A549 treated with ZK216348 at 1 μM for 4 hours (cell line): ENCODE results near the gene PPFIA3. TPM values are rescaled to one million over a fixed set of nuclear protein-coding genes. Genes with fewer than 3 reads are reported as not detected.

Source experiments
- total RNA-seq: library from RNA; stranded (reverse); fragments of 200-300 nt; extraction: Qiagen RNA extraction; gene quantifications from 5 replicates; pipeline ENCODE4 v1.2.3, GENCODE V29; 2022; ENCODE audit warnings: low read depth

Gene PPFIA3
- 5.7 to 9.5 TPM (median 8.6 TPM) in 5 replicates for total RNA-seq

DNA sequence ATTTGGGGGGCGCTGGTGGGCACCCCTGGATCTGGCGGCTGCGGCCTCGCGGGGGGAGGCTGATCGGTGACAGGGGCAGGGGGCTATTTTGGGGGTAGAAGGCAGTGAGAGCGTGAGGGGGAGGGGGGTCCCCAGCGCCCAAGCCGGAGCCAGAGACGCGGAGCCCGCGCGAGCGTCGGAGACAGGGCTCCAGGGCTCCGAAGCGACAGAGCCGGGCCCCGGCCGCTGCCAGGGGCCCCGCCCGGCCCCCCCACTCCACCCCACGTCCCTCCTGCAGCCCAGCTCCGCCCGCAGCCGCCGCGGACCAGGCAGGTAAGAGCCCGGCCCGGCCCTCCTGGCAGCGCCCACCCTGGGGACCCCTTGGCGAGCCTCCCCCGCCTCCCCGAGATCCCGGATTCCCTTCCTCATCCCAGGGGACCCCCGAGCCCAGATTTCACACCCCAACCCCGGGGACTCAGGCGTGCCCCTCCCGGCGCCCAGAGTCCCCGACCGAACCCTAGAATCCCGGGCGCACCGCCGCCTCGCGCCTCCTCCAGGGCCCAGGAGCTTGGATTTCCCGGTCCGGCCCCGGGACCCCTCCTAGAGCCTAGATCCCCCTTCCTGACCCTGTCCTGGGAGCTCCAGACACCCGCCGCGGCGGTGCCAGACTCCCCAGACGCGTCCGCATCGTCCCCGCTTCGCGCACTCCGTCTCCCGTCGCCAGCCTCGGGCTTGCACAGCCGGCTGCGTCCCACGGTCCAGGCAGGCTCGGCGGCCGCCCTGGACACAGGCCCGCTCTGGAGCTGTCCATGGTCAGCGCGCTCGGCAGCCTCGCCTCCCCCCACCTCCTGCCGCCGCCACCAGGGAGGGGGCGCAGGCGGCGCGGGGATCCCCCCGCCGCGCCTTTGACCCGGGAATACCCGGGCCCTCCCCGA, at the start of gene PPFIA3:
PPFIA3 (plus strand) TSS at position 134 of the 914 bp plus-strand sequence. CDS start 8,330 bp downstream, outside the sequence.

DNA sequence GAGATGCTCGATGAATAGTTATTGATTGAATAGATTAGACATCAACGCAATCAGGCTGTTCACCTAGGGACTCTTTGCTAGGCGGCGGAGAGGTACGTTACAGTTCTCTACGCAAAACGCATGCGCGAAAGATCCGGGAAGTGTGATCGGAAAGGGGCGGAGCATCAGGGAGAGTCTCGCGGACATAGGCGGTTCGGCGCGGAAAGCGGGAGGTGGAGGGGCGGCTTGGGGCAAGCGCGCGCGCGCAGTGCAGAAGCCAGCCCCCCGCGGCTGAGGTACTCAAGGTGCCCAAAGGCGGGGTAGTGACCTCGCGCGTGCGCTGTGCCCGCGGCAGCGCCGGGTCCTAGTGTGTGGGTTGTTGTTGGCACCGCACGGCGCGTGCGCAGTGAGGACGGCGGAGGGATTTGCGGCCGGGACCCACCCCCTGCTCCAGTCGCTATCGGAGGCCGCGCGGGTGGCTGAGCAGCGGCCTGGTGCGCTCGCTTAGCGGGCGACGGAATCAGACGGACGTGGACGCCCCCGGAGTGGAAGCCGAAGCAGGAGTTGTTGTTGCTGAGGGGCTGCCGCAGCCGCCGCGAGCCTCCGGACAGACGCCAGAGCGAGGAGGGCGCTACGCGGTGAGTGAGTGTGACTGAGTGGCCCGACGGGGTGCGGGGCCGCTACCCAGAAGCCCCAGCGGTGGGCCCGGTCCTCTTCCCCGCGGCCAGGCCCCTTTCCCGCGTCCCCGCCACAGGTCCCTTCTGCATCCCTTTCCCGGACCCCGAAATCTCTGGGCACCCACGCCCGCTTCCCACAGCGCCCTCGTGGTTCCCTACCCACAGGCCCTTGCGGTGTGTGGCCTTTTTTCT, 34.1 kb upstream of the PPFIA3 start, which contains the start of gene SNRNP70:
SNRNP70 (plus strand) TSS at position 432 of the 848 bp plus-strand sequence. CDS start 964 bp downstream, outside the sequence.

DNA sequence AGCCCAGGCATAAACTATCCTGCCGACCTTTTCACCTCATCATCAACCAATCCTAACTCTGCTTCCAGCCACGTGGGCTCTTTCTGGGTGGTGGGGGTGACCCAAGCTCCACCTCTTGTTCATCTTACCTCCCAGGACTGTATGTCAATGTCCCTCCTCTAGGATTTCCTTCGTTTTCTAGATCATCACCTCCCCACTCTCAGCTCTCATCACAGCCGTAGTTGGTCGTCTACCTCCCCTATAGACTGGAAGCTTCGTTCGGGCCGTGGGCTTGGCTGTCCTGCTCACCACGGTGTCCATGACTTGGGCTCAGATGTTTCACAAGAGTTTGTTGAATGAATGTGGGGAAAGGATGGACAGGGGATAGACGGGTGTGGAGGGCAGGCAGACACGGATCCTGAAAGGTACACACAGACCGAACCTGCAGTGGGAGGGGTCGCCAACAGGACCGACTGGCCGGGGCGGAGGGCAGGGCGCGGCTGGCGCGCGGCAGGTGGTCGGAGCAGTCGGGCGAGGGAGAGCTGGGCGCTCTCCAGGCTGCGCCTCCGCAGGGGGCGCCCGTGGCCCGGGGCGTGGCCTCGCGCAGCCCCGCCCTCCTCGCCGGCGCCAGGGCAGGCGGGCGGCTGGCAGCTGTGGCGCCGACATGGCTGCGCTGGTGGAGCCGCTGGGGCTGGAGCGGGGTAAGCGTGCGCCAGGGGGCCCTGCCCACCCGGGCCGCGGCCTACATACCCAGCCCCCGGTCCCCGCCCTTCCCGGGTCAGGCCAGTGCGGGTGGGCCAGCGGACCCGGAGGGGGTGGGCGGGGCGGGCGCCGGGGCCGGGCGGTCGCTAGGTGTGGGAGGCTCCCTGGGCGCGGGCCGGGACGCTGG, 5.3 kb upstream of the PPFIA3 start, which contains the start of gene LIN7B:
LIN7B (plus strand) TSS at position 609 of the 868 bp plus-strand sequence; CDS start at position 644, 35 bp downstream.

DNA sequence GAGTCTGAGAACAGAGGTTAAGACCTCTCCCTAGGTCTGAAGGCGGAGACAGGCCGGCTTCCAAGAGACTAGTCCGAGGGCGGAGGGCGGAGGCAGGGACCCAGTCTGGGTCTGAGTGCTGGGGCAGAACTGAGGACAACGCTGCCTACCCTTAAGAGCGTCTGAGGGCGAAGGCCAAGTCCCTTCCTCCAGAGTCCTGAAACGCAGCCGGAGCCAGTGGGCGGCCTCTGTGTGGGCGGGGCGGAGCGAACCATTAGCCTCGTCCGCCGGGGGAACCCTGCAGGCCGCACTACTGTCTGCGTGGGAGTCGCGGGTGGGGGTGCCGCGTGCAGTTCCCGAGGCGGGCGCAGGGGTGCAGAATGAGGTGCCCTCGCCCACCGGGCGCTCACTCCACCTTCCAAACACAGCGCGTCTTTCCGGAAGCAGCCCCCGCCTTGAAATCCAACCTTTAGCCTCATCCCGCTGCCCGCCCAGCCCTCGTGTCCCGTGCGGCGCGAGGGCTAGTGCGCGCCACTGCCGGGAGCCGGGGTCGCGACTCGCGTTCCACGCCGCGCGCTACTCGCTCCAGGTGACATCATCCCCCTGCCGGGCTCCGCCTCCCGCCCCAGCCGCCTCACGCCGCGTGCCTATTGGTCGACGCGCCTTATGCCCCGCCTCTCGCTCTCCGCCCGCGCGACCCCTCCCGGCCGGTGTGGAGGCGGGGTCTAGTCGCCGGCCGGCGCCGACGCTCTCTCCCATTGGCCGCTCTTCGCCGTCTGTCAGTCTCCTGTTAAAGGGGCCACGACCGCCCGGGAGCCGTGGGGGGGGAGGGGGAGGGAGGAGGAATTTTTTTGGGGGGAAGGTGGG, 556 bp upstream of the PPFIA3 start, which contains the start of gene C19orf73:
C19orf73 (minus strand) TSS at position 579 of the 846 bp plus-strand sequence; CDS start at position 458, 121 bp downstream.

DNA sequence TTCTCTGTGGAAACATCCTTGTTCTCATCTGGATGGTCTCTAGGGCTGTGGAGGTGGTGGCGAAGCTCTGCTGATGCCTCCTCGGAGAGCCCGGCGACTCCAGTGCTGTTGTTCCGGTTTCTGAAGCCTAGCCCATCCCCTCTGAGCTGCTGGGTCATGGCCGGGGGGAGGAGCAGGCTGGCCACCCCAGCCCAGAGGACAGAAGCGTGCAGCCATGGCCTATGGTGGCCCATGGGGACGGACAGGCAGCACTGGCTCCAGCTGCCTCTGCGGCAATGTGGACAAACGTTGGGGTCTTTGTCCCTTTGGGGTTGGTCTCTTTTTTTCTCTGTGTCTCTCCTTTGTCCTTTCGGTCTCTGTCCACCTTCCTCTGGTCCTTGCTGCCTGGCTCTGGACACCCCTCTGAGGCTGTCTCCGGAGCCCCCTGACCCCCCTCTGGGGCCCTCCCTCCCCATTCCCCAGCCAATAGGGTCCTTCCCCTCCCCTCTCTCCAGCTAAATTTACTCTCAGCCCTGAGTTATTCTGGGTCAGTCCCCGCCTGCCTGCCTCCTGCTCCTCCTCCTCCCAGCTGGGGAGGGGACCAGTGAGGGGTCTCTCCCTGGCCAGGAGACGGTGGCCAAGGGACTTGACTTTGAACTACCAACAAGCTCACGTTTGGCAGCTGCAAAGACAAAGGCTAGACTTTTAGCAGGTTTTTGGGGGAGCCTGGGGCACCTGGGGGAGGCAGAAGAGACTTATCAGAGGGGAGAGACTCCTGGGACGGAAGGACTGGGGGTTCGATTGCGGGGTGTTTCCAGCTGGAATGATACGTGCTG, 35.9 kb downstream of the PPFIA3 start, which contains the start of gene HRC:
HRC (minus strand) TSS at position 392 of the 815 bp plus-strand sequence; CDS start at position 233, 159 bp downstream.

DNA sequence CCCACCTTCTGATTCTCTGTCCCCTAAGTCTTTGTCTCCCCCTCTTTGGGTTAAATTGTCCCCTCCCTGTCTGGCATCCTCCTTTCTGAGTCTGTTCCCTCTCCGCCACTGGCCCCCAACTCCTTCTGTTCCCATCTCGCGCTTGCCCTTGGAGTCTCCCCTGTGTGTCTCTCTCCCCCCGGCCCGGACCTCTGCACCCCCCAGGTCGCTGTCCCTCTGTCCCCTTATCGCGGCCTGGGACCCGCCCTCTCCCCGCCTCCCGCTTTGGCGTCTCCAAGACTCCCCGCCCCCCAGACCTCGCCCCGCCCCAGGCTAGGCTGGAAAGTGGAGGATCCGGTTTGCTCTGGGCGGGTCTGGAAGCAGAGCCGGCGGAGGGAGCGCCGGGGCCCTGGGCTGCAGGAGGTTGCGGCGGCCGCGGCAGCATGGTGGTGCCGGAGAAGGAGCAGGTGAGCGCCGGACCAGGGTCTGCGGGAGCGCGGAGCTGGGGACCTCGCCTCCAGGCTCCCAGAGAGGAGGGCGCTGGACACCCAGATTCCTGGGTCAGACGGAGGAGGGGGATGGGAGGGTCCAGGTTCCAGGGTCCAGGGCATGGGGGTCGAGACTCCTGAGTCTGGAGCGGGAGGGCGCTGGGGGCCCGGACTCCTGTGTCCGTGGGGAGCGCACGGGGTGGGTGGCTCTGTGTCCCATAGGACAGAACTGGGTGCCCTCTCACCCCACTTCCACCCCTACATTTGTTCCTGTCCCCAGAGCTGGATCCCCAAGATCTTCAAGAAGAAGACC, 38.3 kb downstream of the PPFIA3 start, which contains the start of gene TRPM4:
TRPM4 (plus strand) TSS at position 348 of the 780 bp plus-strand sequence; CDS start at position 423, 75 bp downstream.

Other genes starting within 250 kb of the PPFIA3 start
- gene PPP1R15A, start 247.1 kb upstream of the PPFIA3 start, total RNA-seq: 80.7 to 142 TPM (median 101 TPM) in 5 replicates
- not detected in 5 replicates for gene TULP2, start 220.8 kb upstream of the PPFIA3 start, total RNA-seq
- 139 to 223 TPM (median 212 TPM) in 5 replicates for gene NUCB1, start 219.2 kb upstream of the PPFIA3 start, total RNA-seq
- gene DHDH, start 185.8 kb upstream of the PPFIA3 start, total RNA-seq: 1.0 to 2.3 TPM (median 1.9 TPM) in 5 replicates
- gene BAX, start 164.7 kb upstream of the PPFIA3 start, total RNA-seq: 231 to 402 TPM (median 354 TPM) in 5 replicates
- 16,893 to 25,075 TPM (median 18,830 TPM) in 5 replicates for gene FTL, start 154.2 kb upstream of the PPFIA3 start, total RNA-seq
- 12.8 to 22.1 TPM (median 20.3 TPM) in 5 replicates for gene GYS1, start 126.2 kb upstream of the PPFIA3 start, total RNA-seq
- gene RUVBL2, start 125.7 kb upstream of the PPFIA3 start, total RNA-seq: 194 to 265 TPM (median 241 TPM) in 5 replicates
- not detected in 5 replicates for gene LHB, start 102.5 kb upstream of the PPFIA3 start, total RNA-seq
- gene CGB3, start 95.2 kb upstream of the PPFIA3 start, total RNA-seq: not detected in 5 replicates
- 0.41 to 0.94 TPM in 2 of 5 replicates, not detected in the others for gene CGB2, start 87.7 kb upstream of the PPFIA3 start, total RNA-seq
- gene CGB1, start 82.6 kb upstream of the PPFIA3 start, total RNA-seq: not detected in 5 replicates
- gene CGB5, start 75.7 kb upstream of the PPFIA3 start, total RNA-seq: 0.39 to 0.84 TPM (median 0.75 TPM) in 5 replicates
- 2.1 to 4.2 TPM (median 3.0 TPM) in 5 replicates for gene CGB8, start 70.4 kb upstream of the PPFIA3 start, total RNA-seq
- gene CGB7, start 61.8 kb upstream of the PPFIA3 start, total RNA-seq: 0.24 to 1.1 TPM (median 0.62 TPM) in 5 replicates
- 0.27 to 0.78 TPM (median 0.65 TPM) in 5 replicates for gene NTF4, start 54.7 kb upstream of the PPFIA3 start, total RNA-seq
- gene KCNA7, start 46.8 kb upstream of the PPFIA3 start, total RNA-seq: not detected in 5 replicates
- 263 to 401 TPM (median 360 TPM) in 5 replicates for gene SNRNP70, start 34.1 kb upstream of the PPFIA3 start, total RNA-seq
- gene LIN7B, start 5.2 kb upstream of the PPFIA3 start, total RNA-seq: 3.3 to 9.4 TPM (median 6.7 TPM) in 5 replicates
- gene C19orf73, start 401 bp upstream of the PPFIA3 start, total RNA-seq: 0.70 to 2.4 TPM (median 1.8 TPM) in 5 replicates
- 0.19 TPM in 1 of 5 replicates, not detected in the others for gene HRC, start 35.9 kb downstream of the PPFIA3 start, total RNA-seq
- gene TRPM4, start 38.2 kb downstream of the PPFIA3 start, total RNA-seq: 5.5 to 10.6 TPM (median 9.5 TPM) in 5 replicates
- gene SLC6A16, start 205.6 kb downstream of the PPFIA3 start, total RNA-seq: 0.60 to 1.3 TPM (median 0.90 TPM) in 5 replicates
- 0.13 TPM in 1 of 5 replicates, not detected in the others for gene CD37, start 215.9 kb downstream of the PPFIA3 start, total RNA-seq
- 13.1 to 20.4 TPM (median 16.7 TPM) in 5 replicates for gene TEAD2, start 242.9 kb downstream of the PPFIA3 start, total RNA-seq
- gene DKKL1, start 244.3 kb downstream of the PPFIA3 start, total RNA-seq: 0.80 to 0.86 TPM in 2 of 5 replicates, not detected in the others